Activated CD4-positive, alpha-beta memory T cell treated with anti-CD3 and anti-CD28 coated beads for 36 hours (primary cell): ENCODE measurements around the gene SEC11A. TPM values are rescaled to one million over a fixed set of nuclear protein-coding genes. Genes with fewer than 3 reads are reported as not detected.
"Not testable (repeated sequence)": the region's sequence is repeated elsewhere in the genome, so short reads cannot be mapped to it uniquely, and the experiment has no call there.

Source experiments
- CTCF ChIA-PET: fragments of 350-600 bp; sonication (Branson Sonifier 250); formaldehyde crosslinking; loops from one replicate; lab custom pipeline; 2021; ENCODE audit warnings: antibody characterized with exemption, inconsistent platforms; lab: Charles Lee
- POLR2A ChIA-PET: fragments of 350-600 bp; sonication (Branson Sonifier 250); formaldehyde crosslinking; loops from one replicate; lab custom pipeline; 2021; ENCODE audit warnings: antibody characterized with exemption; lab: Charles Lee
- DNase-seq: peaks from one replicate; pipeline ENCODE4 v3.0.0-alpha.2; 2020
- H3K27ac Mint-ChIP-seq: one replicate; pipeline ENCODE4 v1.8.0; 2021; ENCODE audit warnings: mixed read lengths
- H3K27me3 Mint-ChIP-seq: one replicate; pipeline ENCODE4 v1.8.0; 2021; ENCODE audit warnings: mixed read lengths
- H3K36me3 Mint-ChIP-seq: one replicate; pipeline ENCODE4 v1.8.0; 2021; ENCODE audit warnings: mixed read lengths
- H3K4me1 Mint-ChIP-seq: one replicate; pipeline ENCODE4 v1.8.0; 2021; ENCODE audit warnings: low read depth, mixed read lengths
- H3K4me3 Mint-ChIP-seq: one replicate; pipeline ENCODE4 v1.8.0; 2021; ENCODE audit warnings: mild to moderate bottlenecking, mixed read lengths
- H3K9me3 Mint-ChIP-seq: one replicate; pipeline ENCODE4 v1.8.0; 2021; ENCODE audit warnings: mixed read lengths
- intact Hi-C: fragments of 100-400 bp; cut with micrococcal nuclease; formaldehyde crosslinking; loops from one replicate; pipeline ENCODE4 v1.15.1; 2023
- total RNA-seq, 2 experiments: library from RNA; stranded (reverse); gene quantifications; one replicate each; pipeline ENCODE4 v1.2.3, GENCODE V29; 2021

The SEC11A gene
- total RNA-seq, 2 experiments from 2014 or later: 132 to 136 TPM

DNA sequence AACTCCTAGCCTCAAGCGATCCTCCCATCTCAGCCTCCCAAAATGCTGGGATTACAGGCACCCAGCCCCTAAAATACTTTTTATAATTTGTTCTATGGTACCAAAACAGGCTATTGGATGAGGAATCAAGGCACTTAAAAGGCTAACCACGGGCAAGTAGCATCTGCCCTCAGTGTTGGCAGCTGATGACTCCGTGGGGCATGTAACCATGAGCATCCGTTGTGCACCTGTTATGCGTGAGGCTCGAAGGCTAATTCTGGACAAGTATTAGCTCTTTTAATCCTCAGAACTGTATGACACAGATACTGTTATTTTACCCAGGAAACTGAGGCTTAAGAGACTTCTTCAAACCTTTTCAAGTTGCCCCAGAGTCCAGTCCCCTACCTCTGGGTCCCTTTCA is 72.1 kb downstream of the SEC11A start:
- intact Hi-C loops: no loop called here
- ChIA-PET POLR2A (interaction anchor here (0.6 to 2.0 kb wide), 4 partner anchors 10 to 56 kb away, joined by 3 to 7 read pairs (median 4); no protein-coding TSS in a partner anchor), CTCF (interaction anchor here (0.7 to 1.8 kb wide), 2 partner anchors 10 to 13 kb away, joined by 3 to 6 read pairs; partner anchors contain the start of gene WDR73)
- H3K27ac Mint-ChIP-seq: no peak overlapping the region
- H3K4me1 Mint-ChIP-seq: peaks cover 17% of the 10 kb centered on the region
- no peak for DNase-seq
- peaks cover 52% of the 10 kb centered on the region for H3K36me3 Mint-ChIP-seq
- H3K4me3 Mint-ChIP-seq: no peak overlapping the region
- no peaks in the 10 kb centered on the region for H3K9me3 Mint-ChIP-seq
- H3K27me3 Mint-ChIP-seq: no peaks in the 10 kb centered on the region

DNA sequence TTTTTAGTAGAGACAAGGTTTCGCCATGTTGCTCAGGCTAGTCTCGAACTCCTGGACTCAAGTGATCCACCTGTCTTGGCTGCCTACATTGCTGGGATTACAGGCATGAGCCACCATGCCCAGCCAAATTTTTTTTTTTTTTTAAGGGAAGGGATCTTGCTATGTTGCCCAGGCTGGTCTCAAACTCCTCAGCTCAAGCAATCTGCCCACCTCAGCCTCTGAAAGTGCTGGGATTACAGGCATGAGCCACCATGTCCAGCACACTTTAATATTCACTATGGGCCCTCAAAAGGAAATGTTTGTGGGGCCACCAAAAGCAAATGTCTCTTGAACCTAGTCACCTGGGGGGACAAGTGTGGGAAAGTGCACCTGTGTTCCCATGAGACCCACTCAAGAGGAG is 73.3 kb downstream of the SEC11A start:
- H3K9me3 Mint-ChIP-seq, intact Hi-C loops, DNase-seq, H3K4me3 Mint-ChIP-seq, H3K27me3 Mint-ChIP-seq, H3K27ac Mint-ChIP-seq: not testable (repeated sequence)
- H3K4me1 Mint-ChIP-seq: peaks cover 22% of the 10 kb centered on the region
- CTCF ChIA-PET: interaction anchor here (0.8 to 1.8 kb wide), 2 partner anchors 11 to 44 kb away, joined by 5 to 6 read pairs; partner anchors contain the start of gene WDR73
- POLR2A ChIA-PET: interaction anchor here (0.9 to 2.0 kb wide), 2 partner anchors 11 to 39 kb away, joined by 3 to 7 read pairs; no protein-coding TSS in a partner anchor
- H3K36me3 Mint-ChIP-seq: peaks cover 47% of the 10 kb centered on the region

DNA sequence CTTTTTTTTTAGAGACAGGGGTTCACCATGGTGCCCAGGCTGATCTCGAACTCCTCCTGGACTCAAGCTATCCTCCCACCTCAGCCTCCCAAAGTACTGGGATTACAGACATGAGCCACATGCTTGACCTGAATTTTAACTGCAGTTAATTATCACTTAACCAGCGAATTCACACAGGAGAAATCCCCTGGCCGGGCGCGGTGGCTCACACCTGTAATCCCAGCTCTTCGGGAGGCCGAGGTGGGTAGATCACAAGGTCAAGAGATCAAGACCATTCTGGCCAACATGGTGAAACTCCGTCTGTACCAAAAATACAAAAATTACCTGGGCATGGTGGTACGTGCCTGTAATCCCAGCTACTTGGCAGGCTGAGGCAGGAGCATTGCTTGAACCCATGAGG is 74.1 kb downstream of the SEC11A start:
- H3K4me3 Mint-ChIP-seq, H3K9me3 Mint-ChIP-seq, POLR2A ChIA-PET, H3K27me3 Mint-ChIP-seq, H3K27ac Mint-ChIP-seq, intact Hi-C loops, DNase-seq: not testable (repeated sequence)
- peaks cover 47% of the 10 kb centered on the region for H3K36me3 Mint-ChIP-seq
- CTCF ChIA-PET: interaction anchor here (1.3 kb wide), 1 partner anchor 54 kb away, joined by 4 read pairs; no protein-coding TSS in a partner anchor
- peaks cover 22% of the 10 kb centered on the region for H3K4me1 Mint-ChIP-seq

DNA sequence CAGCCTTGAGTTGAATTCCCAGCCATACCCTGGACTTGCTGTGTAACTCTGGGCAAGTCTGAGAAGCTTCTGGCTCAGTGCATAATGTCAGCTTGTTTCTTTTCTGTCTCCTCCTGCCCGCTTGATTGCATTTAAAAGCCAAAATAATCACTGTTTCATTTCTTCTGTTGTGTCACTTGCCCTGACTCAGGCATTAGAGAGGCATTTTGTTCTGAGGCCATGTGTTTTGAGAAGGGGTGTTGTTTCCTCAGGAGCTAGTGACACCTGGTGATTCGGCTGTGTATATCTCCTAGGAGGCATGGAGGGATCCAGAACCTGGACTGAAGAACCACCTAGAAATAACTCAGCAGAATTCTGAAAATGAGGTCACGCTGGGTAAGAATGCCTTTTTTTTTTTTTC is 77.8 kb downstream of the SEC11A start:
- Mint-ChIP-seq H3K36me3 (peaks cover 46% of the 10 kb centered on the region), H3K9me3 (no peaks in the 10 kb centered on the region), H3K4me1 (peaks cover 46% of the 10 kb centered on the region), H3K4me3 (no peak overlapping the region), H3K27ac (peak overlapping the region; percentile 82), H3K27me3 (no peaks in the 10 kb centered on the region)
- intact Hi-C loops: loop anchor here (2.0 kb wide), 1 partner anchor 39 kb away; no protein-coding TSS in a partner anchor
- peak; percentile 44 for DNase-seq
- ChIA-PET CTCF (interaction anchor here (0.7 to 2.2 kb wide), 6 partner anchors 20 to 52 kb away, joined by 3 to 21 read pairs (median 4); no protein-coding TSS in a partner anchor), POLR2A (interaction anchor here (1.3 to 2.2 kb wide), 2 partner anchors 10 to 38 kb away, joined by 4 to 8 read pairs; no protein-coding TSS in a partner anchor)

DNA sequence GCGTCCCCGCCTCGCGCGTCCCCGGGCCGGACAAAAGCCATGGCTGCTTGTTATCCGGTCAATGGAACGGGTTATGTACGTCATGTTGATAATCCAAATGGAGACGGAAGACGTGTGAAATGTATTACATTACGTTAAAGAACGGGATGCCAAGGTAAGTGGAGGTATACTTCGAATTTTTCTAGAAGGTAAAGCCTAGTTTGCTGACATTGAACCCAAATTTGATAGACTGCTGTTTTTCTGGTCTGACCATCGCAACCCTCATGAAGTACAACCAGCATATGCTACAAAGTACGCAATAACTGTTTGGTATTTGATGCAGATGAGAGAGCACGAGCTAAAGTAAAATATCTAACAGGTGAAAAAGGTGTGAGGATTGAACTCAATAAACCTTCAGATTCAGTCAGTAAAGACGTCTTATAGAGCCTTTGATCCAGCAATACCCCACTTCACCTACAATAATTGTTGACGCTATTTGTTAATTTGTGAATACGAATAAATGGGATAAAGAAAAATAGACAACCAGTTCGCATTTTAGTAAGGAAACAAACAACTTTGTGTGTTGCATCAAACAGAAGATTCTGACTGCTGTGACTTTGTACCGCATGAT is 81.6 kb downstream of the SEC11A start:
- intact Hi-C loops: loop anchor here (1.0 kb wide), 1 partner anchor 46 kb away; no protein-coding TSS in a partner anchor
- DNase-seq: no peak
- H3K27me3 Mint-ChIP-seq: no peaks in the 10 kb centered on the region
- peaks cover 47% of the 10 kb centered on the region for H3K4me1 Mint-ChIP-seq
- peak overlapping the region; percentile 79 for H3K4me3 Mint-ChIP-seq
- no peaks in the 10 kb centered on the region for H3K9me3 Mint-ChIP-seq
- ChIA-PET CTCF (interaction anchor here (1.0 to 3.2 kb wide), 7 partner anchors 22 to 294 kb away, joined by 3 to 17 read pairs (median 5); no protein-coding TSS in a partner anchor), POLR2A (interaction anchor here (0.6 to 1.6 kb wide), 3 partner anchors 16 to 29 kb away, joined by 3 to 9 read pairs (median 4); partner anchors contain the start of gene WDR73)
- peaks cover 29% of the 10 kb centered on the region for H3K36me3 Mint-ChIP-seq
- H3K27ac Mint-ChIP-seq: peak overlapping the region; percentile 64

DNA sequence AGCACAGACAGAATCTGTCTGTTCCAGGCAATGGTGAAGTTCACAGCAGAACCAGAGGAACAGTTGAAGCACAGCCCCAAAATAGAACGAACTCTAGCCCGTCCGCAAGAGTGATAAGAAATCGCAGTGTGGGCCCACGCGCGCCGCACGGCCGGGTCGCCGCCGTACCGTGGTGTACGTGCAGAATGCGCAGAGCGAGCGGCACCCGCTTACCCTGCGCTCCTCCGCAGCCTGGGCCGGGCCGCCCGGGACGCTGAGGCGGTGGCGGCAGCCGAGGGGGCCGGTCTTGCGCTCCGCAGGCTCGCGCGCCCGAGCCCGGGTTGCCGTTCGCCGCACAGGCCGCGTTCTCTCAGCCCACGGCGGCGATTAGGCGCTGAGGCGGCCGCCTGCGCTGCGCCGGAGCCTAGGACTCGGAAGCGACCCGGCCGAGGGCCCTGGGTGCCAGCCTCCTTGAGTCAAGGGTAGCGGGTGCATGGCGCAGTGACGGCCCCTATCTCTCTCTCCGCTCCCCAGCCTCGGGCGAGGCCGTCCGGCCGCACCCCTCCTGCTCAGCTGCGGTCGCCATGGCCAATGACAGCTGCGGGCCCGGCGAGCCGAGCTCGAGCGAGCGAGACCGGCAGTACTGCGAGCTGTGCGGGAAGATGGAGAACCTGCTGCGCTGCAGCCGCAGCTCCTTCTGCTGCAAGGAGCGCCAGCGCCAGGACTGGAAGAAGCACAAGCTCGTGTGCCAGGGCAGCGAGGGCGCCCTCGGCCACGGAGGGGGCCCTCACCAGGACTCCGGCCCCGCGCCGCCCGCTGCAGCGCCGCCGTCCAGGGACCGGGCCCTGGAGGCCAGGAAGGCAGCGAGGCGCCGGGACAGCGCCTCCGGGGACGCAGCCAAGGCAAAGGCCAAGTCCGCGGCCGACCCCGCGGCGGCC is 82.4 kb downstream of the SEC11A start:
- H3K9me3 Mint-ChIP-seq: no peaks in the 10 kb centered on the region
- ChIA-PET CTCF (interaction anchor here (0.6 to 3.2 kb wide), 7 partner anchors 22 to 1801 kb away, joined by 3 to 17 read pairs (median 5); no protein-coding TSS in a partner anchor), POLR2A (interaction anchor here (0.6 to 1.6 kb wide), 2 partner anchors 17 to 28 kb away, joined by 3 to 4 read pairs; no protein-coding TSS in a partner anchor)
- peaks cover 25% of the 10 kb centered on the region for H3K36me3 Mint-ChIP-seq
- DNase-seq: peak; percentile 73
- peaks cover 47% of the 10 kb centered on the region for H3K4me1 Mint-ChIP-seq
- no peaks in the 10 kb centered on the region for H3K27me3 Mint-ChIP-seq
- peak overlapping the region; percentile 98 for H3K4me3 Mint-ChIP-seq
- H3K27ac Mint-ChIP-seq: peak overlapping the region; percentile 96
- intact Hi-C loops: loop anchor here (1.0 kb wide), 1 partner anchor 45 kb away; no protein-coding TSS in a partner anchor

DNA sequence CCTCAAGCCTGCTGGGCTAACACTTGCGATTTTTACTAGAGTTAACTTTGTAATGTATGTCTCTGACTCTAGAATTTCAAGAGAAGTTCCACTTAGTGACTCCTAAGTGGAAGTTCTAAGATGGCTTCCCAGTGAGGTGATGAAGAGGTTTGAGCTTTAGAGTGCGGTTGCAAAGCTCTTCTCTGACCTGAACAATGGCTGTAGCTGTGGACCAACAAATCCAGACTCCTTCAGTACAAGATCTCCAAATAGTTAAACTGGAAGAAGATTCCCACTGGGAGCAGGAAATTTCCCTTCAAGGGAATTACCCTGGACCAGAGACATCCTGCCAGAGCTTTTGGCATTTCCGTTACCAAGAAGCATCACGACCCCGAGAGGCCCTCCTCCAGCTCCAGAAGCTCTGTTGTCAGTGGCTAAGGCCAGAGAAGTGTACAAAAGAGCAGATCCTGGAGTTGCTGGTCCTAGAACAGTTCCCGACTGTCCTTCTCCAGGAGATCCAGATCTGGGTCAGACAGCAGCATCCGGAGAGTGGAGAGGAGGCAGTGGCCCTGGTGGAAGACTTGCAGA is 84.2 kb downstream of the SEC11A start:
- H3K27ac Mint-ChIP-seq: peak overlapping the region; percentile 97
- peak; percentile 35 for DNase-seq
- peaks cover 19% of the 10 kb centered on the region for H3K36me3 Mint-ChIP-seq
- peak overlapping the region; percentile 98 for H3K4me3 Mint-ChIP-seq
- intact Hi-C loops: loop anchor here (1.0 kb wide), 4 partner anchors 23 to 105 kb away; partner anchors contain the start of gene WDR73
- POLR2A ChIA-PET: interaction anchor here (0.6 to 2.6 kb wide), 10 partner anchors 10 to 124 kb away, joined by 3 to 13 read pairs (median 4); partner anchors contain the start of genes SEC11A, WDR73 and ZSCAN2
- CTCF ChIA-PET: interaction anchor here (0.6 to 2.7 kb wide), 13 partner anchors 21 to 297 kb away, joined by 3 to 24 read pairs (median 4); partner anchors contain the start of genes NMB, SEC11A, WDR73 and ZSCAN2
- peaks cover 37% of the 10 kb centered on the region for H3K4me1 Mint-ChIP-seq
- H3K9me3 Mint-ChIP-seq: no peaks in the 10 kb centered on the region
- H3K27me3 Mint-ChIP-seq: no peaks in the 10 kb centered on the region

DNA sequence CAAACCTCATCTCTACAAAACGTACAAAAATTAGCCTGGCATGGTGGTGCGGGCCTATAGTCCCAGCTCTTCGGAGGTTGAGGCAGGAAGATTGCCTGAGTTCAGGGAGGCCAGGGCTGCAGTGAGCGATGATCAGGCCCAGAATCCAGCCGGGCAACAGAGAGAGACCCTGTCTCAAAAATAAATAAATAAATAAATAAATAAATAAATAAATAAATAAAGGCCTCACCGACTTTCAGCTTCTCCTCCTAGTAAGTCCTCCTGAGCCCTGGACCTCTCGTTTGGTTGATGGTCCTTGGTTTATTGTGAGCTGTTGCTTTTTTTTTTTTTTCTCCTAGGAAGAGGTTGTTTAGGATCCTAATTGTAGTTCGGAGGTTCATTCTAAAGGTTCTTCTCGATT is 86.9 kb downstream of the SEC11A start:
- H3K36me3 Mint-ChIP-seq: peaks cover 10% of the 10 kb centered on the region
- POLR2A ChIA-PET: no interaction called here
- H3K27ac Mint-ChIP-seq: no peak overlapping the region

DNA sequence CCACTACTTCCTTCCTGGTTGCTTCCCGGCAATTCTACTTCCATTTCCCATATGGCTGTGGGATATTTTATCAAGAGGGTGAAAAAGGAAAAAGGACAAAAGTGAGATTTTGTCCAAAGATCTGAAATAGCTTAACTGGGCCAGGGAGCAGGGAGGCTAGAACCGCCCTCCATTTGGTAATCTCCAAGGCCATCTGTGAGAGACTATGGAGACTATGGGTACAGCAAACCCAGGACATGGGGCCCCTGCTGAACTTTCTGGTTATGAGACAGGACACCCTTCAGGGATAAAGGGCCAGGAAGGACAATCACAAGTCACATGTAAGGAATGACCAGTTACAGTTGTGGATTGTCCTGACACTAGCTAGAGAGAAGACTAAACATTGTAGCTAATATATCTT is 90.8 kb downstream of the SEC11A start:
- DNase-seq: no peak
- Mint-ChIP-seq H3K4me1 (peaks cover 3% of the 10 kb centered on the region), H3K27me3 (no peaks in the 10 kb centered on the region), H3K4me3 (no peak overlapping the region), H3K9me3 (peaks cover 29% of the 10 kb centered on the region), H3K36me3 (peaks cover 35% of the 10 kb centered on the region), H3K27ac (no peak overlapping the region)
- ChIA-PET CTCF (interaction anchor here (0.8 kb wide), 1 partner anchor 27 kb away, joined by 3 read pairs; no protein-coding TSS in a partner anchor), POLR2A (no interaction called here)
- intact Hi-C loops: no loop called here

More for the DNA sequence above, 86.9 kb downstream of the SEC11A start:
- CTCF ChIA-PET: interaction anchor here (0.7 to 1.4 kb wide), 5 partner anchors 8 to 248 kb away, joined by 3 to 6 read pairs (median 3); no protein-coding TSS in a partner anchor
- intact Hi-C loops: no loop called here
- Mint-ChIP-seq H3K4me1 (peaks cover 14% of the 10 kb centered on the region), H3K4me3 (no peak overlapping the region), H3K9me3 (no peaks in the 10 kb centered on the region), H3K27me3 (no peaks in the 10 kb centered on the region)
- DNase-seq: no peak

DNA sequence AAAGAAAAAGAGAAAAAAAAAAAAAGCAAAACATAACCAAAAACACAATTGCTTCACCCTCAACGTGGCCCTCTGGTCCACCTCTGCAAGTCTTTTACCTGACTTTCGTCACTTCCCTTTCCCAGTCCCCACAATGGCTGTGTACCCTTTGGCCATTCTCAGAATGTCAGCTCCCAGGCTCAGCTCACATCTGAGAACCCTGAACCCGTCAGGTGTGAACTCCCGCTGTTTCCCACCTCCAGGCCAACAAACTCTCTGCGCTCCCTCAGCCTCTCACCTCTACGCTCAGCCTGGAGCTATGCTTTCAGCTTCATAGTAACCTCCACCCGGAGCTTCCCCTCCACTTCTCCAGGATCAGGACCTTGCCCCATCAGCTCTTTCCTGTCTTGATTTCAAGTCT is 91.6 kb downstream of the SEC11A start:
- Mint-ChIP-seq H3K27me3 (no peaks in the 10 kb centered on the region), H3K9me3 (peaks cover 33% of the 10 kb centered on the region), H3K27ac (no peak overlapping the region), H3K4me1 (no peaks in the 10 kb centered on the region), H3K4me3 (no peak overlapping the region), H3K36me3 (peaks cover 41% of the 10 kb centered on the region)
- DNase-seq: no peak
- ChIA-PET POLR2A (interaction anchor here (0.6 kb wide), 1 partner anchor 15 kb away, joined by 3 read pairs; no protein-coding TSS in a partner anchor), CTCF (interaction anchor here (0.8 kb wide), 1 partner anchor 26 kb away, joined by 3 read pairs; no protein-coding TSS in a partner anchor)
- intact Hi-C loops: no loop called here
